K562 (cell line): ENCODE measurements around the gene TTC22. TPM values are rescaled to one million over a fixed set of nuclear protein-coding genes. Genes with fewer than 3 reads are reported as not detected.
A peak's percentile ranks its signal among the peaks of the same experiment; 100 is the strongest.

Experiments
- CHD7 ChIP-seq: fragments of 200-600 bp; sonication (generic); IDR thresholded peaks from one replicate; pipeline ENCODE4 v1.6.1; 2012; ENCODE audit warnings: mild to moderate bottlenecking, low read depth, low read length, inconsistent platforms
- RBM25 ChIP-seq: fragments of 200-400 bp; formaldehyde crosslinking; IDR thresholded peaks from 2 replicates; pipeline ENCODE4 v1.6.1; 2018; ENCODE audit warnings: low read length, low read depth, moderate library complexity; ENCODE audit not compliant: severe bottlenecking
- ZNF232 ChIP-seq: sonication (generic); formaldehyde crosslinking; IDR thresholded peaks from 2 replicates; pipeline ENCODE4 v1.8.0; 2022; ENCODE audit warnings: mild to moderate bottlenecking, missing genetic modification reagents
- polyA plus RNA-seq, 8 experiments: library from polyadenylated mRNA; depleted of rRNA in 4 of 8; stranded (reverse) in 5 of 8; unstranded in 3 of 8; fragments of >200 nt; fragmentation: Nextera tagmentation in 2 of 8; fragmentation: Illumina TruSeq in 1 of 8; extraction: Ambion mirVana in 2 of 8; extraction: Trizol in 1 of 8; gene quantifications; 2 replicates each; pipeline versions ENCODE4 v1.2.1 to v1.2.3, GENCODE V29; 2011 to 2014; ENCODE audit warnings: inconsistent platforms in 1 of 8, missing spikeins in 1 of 8
- total RNA-seq, 7 experiments: library from RNA; depleted of rRNA in 6 of 7; stranded (reverse); fragments of >200 nt in 6 of 7; fragmentation: Illumina TruSeq in 2 of 7; extraction: Trizol in 2 of 7; gene quantifications; 2 replicates each; pipeline versions ENCODE4 v1.2.1 to v1.2.3, GENCODE V29; 2011 to 2021; ENCODE audit warnings: low replicate concordance in 1 of 7

TTC22 gene
- total and polyA plus RNA-seq, 9 of the 15 experiments (the other 6 are each of a cell fraction or from before 2014, with no cell fraction given) = 0.07 TPM; not detected in 8

- TF ChIP-seq CHD7 (no peak), RBM25 (peak; percentile 83), ZNF232 (CRISPR knock-in tag) (no peak)
These were observed 4.2 kb downstream of the TTC22 start (continued) for GRCh38 chr1:54796902-54797301.
